NCI-H1105 (cell line): ENCODE measurements around the gene LMF1.

Experiments
- DNase-seq: peaks from one replicate; lab custom pipeline; 2025; lab: John Stamatoyannopoulos, UW

The LMF1 gene

DNA sequence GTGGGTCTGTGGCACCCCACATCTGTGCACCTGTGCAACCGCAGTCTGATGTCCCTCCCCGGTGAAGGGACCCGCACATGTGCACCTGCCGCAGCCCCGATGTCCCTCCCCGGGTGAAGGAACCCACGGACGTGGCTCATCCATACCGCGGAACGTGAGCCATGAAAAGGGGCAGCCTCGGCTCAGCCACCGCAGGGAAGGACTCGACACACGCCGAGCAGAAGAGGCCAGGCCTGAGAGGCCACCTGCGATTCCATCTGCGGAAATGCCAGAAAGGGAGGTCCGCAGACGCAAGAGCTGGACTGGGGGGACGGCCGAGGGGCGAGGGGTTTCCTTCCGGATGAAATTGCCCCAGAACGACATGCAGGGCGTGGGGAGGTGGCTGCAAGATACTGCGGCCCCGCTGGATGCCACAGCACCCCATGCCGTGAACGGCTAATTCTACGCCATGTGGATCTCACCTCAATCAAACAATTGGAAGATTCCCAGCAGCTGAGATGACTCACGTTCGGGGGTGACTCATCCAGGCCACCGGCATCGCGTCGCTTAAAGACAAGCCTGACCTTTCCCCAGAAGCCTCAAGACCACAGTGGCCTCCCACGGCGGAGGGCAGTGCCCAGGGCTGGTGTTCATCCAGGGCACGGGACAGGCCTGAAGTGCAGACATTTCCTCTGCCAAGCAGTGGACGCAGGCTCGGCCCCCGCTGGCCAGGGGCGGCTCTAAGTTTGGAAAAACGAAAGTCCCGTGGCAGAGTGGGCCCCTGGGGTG lies 31.8 kb upstream of the LMF1 start:
- no peak for DNase-seq

DNA sequence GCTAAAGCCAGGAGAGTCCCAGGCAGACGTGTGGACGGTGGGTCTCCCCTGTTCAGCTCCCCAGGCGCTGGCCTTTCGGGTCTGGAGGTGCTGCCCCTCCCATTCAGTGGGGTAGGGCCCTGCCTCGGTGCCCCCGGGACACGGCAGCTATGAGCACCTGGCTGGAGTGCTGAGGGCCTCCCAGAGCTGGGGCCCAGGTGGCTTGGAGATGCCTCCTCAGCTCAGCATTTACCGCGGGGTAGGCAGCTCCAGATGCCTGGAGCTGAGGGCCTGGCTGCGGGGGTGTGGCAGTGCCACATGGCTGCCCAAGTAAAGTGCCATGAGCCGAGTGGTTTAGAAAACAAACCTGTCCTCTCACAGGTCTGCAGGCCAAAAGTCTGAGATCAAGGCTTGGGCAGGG lies 30.3 kb upstream of the LMF1 start:
- no peak for DNase-seq

DNA sequence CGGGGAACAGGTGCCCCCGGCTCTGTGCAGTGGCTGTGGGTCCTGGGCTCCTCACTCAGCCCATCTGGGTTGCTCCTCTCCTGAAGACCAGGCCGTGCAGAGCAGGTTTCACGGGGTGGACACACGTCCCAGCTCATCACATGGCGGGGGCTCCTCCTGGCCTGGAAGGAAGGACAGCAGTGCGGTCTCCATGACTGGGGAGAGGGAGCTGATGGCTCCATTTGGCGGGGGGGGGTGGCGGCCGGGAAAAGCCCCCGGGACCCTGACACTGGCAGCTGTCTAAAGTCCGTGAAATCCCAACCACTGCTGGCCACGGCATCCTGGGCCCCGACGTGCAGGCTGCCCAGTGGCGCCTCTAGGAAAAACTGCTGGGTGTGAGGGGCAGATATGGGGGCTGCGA lies 29.8 kb upstream of the LMF1 start:
- no peak for DNase-seq

DNA sequence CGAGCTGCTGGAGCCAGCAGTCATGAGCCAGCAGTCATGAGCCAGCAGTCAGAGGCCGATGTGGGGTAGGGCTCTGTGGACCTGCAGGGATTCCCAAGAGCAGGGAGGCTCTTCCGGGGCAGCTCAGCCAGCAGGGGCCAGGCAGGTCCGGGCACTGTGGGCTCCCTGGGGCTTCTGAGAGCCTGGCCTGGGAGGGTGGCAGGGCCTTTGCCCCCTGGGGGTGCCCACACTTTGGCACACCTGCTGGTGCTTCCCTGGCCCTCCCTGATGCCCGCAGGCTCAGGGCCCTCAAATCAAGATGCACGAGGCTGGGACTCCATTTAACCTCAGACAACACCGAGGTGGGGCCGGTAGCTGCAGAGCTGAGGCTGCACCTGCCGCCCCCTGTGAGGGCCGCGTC lies 28.9 kb upstream of the LMF1 start:
- DNase-seq: no peak

DNA sequence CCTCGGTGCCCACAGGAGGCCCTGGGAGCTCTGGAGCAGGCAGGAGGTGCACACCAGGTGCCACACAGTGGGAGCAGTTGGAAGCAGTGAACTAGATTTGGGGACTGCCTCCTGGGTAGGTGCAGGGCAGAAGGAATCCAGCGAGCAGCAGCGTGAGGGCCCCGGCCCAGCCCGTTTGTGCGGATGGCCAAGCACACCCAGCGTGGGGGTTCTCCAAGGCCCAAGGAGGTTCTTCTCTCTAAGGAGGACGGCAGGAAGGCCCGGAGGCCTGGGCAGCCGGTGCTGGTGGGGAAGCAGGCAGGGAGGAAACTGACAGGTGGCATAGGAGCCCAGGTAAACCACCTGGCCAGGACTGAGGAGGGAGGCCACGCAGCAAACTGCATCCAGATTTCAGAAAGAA lies 27.8 kb upstream of the LMF1 start:
- no peak for DNase-seq

DNA sequence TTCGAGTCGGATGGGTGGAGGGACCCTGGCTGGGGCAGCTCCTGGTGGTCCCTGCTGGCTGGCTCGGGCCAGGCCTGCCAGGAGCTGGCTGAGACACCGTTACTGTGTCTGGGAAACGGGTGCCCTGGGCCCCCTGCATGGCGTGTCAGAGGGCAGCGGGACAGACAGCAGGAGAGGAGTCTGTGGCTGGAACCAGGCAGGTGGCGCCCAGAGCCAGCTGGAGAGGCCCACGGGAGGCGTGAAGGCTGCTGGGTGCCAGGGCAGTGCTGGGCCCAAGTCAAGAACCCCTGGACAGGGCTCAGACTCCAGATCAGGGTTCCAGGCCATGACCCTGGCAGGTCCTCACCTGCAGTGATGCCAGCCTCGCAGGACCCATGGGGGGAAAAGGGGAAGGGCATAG lies 27.4 kb upstream of the LMF1 start:
- no peak for DNase-seq

DNA sequence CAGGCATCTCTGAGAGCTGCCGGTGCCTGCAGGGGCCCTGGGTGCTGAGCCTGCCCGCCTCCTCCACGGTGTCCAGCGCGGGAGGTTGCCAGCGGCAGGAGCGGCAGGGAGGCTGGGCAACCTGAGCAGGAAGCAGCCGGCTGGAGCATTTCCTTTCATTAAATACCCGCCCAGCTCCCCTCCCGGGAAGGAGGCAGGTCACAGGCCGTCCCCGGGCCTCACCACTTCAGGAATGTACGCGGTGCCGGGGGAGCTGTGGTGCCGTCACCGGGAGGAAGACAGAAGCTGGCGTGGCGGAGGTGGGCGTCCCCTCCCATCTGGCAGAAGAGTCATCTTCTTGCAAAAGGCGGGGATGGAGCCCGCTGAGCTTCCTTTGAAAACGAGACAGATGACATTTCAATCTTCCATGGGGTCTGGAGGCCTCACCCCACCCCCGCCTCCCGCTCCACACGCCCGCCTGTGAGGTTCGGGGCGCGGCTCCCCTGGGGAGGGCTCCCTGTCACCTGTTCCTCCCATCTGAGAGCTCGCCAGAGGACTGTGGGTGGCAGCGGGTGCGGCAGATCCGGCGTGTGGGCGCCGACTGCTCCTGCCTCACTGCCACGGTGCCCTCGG lies 26.8 kb upstream of the LMF1 start:
- no peak for DNase-seq

DNA sequence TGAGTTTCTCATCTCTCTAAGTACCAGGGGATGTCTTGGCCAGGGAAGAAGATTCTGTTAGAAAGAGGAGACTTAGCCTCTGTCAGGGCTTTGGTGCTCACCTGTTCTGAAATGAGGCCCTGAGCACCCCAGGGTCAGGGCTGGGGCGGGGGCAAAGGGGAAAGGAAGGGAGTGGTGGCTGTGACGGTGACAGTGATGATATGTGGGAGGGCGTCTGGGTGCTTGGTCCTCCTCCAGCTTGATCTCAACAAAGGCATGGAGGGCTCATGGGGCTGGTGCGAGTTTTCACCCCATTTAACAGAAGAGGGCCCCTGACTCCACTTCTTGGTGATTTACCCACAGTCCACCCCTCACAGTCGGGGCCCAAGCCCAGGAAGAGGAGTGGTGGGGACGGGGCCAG lies 25.9 kb upstream of the LMF1 start:
- no peak for DNase-seq

DNA sequence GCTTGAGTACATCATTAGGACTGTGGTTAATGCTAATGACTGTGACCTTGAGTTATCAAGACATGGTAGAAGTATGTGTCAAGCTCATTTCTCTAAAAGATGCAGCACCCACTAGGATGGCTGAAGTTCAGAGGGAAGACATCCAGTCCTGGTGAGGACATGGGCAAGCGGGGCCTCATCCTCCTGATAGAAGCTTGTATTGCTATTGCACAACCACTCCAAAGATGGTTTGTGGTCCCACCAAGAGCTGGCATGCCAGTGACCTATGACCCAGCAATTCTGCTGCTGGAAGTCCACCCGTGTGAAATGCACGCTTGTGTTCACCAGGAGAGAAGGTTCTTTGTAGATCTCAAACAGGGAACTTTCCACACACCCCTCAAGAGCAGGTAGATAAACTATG lies 25.0 kb upstream of the LMF1 start:
- DNase-seq: no peak

DNA sequence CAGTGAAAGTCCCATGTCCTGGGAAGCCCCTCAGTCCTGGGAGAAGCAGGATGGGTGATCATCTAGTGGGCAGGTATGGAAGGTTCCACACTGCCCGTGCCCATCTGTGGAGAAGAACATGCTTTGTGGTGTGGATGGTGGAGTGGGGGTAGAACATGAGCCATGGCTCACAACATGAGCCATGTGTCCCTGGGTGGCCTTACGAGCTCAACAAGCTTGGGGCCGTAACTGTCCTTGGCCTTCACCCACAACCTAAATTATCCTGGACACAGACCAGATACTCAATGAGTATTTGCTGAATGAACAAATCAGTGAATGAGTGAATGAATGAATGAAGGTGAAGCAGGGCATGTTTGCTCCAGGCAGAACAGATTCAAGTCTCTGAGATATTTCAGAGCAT lies 24.3 kb upstream of the LMF1 start:
- no peak for DNase-seq

DNA sequence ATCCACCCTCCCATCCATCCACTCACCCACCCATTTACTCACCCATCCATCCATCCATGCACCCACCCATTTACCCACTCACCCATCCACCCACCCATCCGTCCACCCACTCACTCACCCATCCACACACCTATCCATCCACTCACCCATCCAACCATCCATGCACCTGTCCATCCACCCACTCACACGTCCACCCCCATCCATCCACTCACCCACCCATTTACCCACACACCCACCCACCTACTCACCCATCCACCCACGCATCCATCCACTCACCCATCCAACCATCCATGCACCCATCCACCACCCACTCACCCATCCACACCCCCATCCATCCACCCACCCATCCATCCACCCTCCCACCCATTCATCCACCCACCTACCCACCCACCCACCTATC lies 22.9 kb upstream of the LMF1 start:
- DNase-seq: no peak

DNA sequence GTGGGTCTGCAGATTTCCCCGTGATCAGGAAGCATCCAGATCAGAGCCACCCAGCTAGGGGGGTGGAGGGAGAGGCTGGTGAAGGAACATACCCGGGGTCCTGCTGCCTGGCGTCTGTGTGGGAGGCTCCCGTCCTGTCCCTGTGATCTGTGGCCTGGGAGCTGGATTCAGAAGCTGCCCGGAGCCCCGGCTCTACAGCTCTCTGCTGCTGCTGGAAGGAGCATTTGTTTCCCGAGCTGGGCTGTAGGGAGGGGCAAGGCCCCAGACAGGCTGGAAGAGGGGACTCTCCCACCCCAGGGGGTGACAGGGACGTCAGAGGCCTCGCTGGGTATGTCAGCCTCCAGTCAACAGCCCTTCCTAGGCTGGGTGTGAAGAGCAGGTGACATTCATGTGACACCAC lies 21.0 kb upstream of the LMF1 start:
- DNase-seq: no peak

DNA sequence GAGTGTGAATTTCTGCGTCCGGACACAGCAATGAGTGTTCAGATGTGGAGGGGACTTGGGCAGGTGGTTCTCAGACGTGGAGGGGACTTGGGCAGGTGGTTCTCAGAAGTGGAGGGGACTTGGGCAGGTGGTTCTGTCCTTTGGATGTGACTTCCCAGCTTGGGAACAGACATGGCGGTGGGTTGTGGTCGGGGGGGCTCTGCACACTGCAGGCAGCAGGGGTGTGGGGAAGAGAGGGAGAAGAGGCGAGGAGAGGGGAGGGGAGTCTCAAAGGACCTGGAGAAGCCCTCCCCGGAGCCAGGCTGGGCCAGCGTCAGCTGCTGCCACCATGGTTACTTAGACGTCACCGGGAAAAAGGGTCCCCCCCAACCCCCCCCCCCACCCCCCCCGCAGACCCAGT lies 20.6 kb upstream of the LMF1 start:
- no peak for DNase-seq

DNA sequence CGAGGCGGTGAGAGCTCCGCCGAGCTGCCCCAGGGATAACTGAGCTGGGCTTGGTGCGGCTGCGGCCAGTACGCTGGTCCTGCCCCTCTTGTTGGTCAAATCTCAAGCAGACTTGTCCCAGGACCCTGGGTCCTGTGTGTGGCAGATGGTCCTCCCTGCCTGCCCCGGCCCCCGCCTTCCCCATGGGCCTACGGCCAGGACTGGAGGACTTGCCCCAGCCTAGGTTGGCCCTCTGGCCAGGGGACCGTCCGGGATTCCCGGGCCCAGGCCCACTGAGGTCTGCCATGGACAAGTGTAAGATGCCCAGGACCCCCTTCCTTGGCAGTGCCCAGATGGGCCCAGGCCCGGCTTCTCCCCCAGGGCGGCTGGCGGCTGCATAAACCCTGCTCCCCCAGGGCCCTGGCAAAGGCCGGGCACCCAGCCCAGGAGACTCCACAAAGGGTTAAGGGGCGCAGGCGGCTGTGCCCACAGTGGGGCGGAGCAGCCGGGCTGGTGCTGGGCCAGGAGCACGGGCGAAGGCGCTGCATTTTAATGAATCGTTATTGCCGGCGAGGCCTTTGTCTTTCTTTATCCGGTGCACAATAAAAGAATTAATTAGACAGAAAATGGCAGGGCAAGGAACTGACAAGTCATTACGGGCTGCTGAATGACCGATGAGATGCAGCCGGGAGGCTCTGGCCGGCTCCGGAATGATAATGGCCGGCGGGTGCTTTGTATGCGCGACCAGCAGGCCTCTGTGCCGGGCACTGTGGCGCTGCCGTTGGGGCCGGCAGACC lies 19.9 kb upstream of the LMF1 start:
- no peak for DNase-seq

DNA sequence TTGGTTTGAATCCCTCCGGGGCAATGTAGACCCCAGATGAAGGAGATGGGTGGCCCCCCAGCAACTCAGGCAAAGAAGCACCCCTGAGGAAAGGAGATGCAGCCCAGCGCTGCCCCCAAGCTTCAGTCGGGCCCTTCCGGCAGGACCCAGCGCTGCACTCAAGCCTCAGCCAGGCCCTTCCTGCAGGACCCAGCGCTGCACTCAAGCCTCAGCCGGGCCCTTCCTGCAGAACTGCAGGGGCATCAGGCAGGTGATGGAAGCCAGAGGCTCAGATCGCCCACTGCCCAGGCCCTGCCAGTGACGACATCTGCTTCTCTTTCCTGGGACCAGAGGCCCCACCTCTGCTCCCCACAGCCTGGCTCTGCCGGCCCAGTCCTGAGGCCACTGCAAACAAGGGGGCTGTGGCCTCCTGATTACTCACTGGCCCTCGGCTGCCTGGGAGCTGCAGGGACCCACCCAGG lies 18.6 kb upstream of the LMF1 start:
- no peak for DNase-seq

DNA sequence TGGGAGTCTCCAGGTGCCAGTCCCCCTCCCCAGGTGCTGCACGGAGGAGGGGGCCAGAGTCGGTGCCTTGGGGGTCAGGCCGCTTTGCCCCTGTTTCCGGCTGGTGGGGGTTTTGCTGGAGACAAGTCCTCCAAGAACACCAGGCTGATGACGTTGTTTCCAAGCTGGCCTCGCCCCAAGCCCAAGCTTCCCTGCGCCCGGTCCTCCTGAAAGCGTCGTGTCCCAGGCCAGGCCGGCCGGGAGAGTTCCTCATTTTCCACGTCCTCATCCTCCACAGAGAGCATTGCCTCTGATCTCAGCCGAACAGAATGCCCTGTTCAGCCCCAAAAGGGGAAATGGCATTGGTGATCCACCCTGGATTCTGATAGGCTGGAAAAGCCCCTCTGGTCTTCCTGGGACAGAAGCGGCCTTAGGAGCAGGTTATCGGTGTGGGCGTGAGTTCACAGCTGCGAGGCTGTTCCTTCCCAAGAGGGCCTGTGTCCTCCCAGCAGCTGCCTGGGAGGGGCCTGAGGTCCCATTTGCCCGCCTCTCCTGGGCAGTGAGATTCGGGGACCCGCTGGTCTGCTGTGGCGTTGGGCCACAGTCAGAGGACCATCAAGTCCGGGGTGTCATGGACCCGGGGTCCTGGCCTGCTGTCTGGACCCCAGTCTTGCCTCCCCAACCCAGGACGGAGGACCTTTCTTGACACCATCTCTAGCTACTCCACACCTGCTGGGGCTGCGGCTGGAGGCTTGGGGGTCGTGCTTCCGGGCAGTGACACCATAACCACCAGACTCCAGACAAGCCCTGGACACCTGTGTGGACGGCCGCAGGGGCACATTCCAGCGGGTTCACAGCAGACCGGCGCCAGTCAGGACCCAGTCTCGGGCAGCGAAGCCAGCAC lies 17.9 kb upstream of the LMF1 start:
- DNase-seq: no peak

DNA sequence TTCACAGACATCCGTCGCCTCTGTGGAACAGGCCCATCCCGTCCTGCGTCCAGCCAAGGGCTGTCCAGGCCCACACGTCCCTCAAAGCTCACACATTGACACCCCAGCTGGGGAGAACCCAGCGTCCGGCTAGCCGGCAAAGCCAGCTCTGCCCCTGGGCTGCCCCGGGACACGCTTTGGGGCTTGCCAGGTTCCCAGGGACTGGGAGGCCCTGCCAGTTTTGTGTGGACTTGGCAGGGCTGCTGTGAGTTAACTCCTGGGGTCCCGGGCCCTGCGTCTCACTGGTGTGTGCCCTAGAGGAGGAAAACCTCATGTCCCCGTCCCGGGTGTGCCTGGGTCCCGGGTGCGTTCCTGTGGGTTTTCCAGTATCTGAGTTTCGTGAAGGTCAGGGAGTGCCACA lies 17.1 kb upstream of the LMF1 start:
- no peak for DNase-seq

DNA sequence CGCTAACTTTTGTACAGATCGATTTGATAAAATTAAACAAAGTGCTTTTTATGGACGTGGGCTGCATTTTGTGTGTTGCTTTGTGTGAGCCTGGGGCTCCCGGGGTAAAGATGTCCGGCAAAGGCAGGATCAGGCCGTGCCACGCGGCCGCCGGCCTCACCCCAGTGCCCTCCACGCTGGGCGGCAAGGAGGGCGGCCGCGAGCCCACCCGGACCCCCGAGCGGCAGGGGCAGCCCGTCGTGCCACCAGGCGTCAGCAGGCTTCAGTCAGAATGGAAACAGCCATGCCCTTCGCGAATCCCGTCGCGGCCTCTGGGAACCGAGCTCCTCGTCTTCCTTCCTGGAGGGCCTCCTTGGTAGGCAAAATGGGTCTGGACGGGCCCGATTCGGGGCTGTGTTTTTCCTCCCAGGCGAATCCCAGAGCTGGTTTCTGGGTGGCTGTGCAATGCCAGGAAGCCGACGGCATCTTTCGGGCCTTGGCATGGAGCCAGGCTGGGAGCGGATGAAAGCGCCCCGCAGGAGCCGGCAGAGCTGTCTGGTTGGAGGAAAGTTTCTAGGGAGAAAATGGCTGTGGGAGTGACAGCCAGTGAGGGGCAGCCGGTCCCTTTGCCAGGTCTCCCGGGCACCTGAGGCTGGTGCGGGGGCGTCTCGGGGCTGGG lies 16.3 kb upstream of the LMF1 start:
- DNase-seq: no peak

DNA sequence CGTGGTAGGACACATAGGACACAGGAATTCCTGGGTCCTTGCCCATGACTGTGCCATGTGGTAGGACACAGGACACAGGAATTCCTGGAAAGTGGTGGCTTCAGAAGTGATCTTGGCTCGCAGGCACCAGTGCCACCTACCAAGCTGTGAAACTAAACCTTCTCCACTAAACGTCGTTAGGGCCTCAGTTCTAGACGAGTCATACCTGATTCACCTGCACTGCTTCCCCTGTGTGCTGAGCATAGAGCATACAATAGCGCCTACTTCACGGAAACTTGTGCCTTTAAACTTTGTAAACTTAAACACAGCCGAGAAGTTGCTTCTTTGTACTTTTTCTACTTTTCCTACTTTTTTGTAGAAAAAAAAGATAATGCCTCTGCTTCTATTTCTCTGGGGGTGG lies 15.6 kb upstream of the LMF1 start:
- no peak for DNase-seq

DNA sequence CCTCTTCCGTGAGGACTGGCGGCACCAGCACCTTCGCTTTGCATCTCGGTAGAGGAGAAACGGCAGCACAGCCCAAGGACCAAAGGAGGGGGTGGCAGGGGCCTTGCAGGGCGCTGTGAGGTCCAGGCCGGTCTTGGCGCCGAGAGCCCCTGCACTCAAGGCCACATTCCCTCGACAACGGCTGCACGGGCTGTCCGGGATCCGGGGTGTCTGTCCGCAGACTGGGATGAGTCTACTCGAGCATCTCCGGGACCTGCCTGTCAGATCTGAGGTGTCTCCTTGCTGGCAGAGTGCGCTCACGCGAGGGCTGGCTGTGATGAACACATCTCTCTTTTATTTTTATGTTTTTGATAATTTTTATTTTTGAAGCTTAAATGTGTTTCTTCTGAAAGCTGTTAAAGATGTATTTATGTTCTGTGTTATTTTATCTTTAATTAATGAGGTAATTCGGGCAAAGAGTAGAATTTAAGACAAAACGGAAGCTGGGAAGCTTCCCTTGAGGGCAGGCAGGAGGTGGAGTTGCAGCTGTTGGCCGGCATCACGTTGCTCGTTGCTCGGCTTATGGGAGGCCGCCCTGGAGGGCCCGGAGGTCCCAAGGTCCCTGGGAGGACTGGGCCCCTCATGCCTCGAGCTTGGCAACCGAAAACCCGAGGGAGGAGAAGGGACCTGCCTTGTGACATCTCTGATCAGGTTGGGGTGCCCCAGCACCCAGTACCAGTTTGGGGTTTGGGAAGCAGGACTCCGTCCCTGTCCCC lies 15.0 kb upstream of the LMF1 start:
- no peak for DNase-seq
